H9 (cell line): ENCODE data around the gene FBN1. TPM values are rescaled to one million over a fixed set of nuclear protein-coding genes. Genes with fewer than 3 reads are reported as not detected.

Experiments used
- DNase-seq: peaks from one replicate; pipeline ENCODE4 v3.0.0-alpha.2; 2017
- H2AFZ ChIP-seq: one replicate; pipeline ENCODE4 v1.6.1; 2013; ENCODE audit warnings: mild to moderate bottlenecking, low read length, control low read depth, moderate library complexity
- H2AK5ac ChIP-seq: 2 replicates; pipeline ENCODE4 v1.6.1; 2013; ENCODE audit warnings: low read length, control low read depth, mixed read lengths; ENCODE audit not compliant: insufficient read length
- H2BK120ac ChIP-seq: one replicate; pipeline ENCODE4 v1.6.1; 2013; ENCODE audit warnings: low read depth, mild to moderate bottlenecking, low read length, control low read depth, inconsistent platforms; ENCODE audit not compliant: poor library complexity, severe bottlenecking
- H2BK12ac ChIP-seq: 2 replicates; pipeline ENCODE4 v1.6.1; 2013; ENCODE audit warnings: low read length, control low read depth, mixed read lengths, low read depth; ENCODE audit not compliant: insufficient read length
- H2BK15ac ChIP-seq: 2 replicates; pipeline ENCODE4 v1.6.1; 2013; ENCODE audit warnings: low read depth, low read length, control low read depth
- H2BK20ac ChIP-seq: one replicate; pipeline ENCODE4 v1.6.1; 2013; ENCODE audit warnings: low read depth, mild to moderate bottlenecking, low read length, control low read depth, inconsistent platforms; ENCODE audit not compliant: poor library complexity, severe bottlenecking
- H2BK5ac ChIP-seq: 2 replicates; pipeline ENCODE4 v1.6.1; 2013; ENCODE audit warnings: low read length, control low read depth, mixed read lengths; ENCODE audit not compliant: insufficient read length
- H3K14ac ChIP-seq: 2 replicates; pipeline ENCODE4 v1.6.1; 2013; ENCODE audit warnings: low read length, control low read depth; ENCODE audit not compliant: insufficient read depth
- H3K18ac ChIP-seq: 2 replicates; pipeline ENCODE4 v1.6.1; 2013; ENCODE audit warnings: low read depth, mild to moderate bottlenecking, mixed read lengths, low read length, control low read depth; ENCODE audit not compliant: insufficient read length
- H3K23ac ChIP-seq: 2 replicates; pipeline ENCODE4 v1.6.1; 2013; ENCODE audit warnings: low read length, control low read depth, mixed read lengths, low read depth; ENCODE audit not compliant: insufficient read length
- H3K23me2 ChIP-seq: 2 replicates; pipeline ENCODE4 v1.6.1; 2013; ENCODE audit warnings: low read depth, mild to moderate bottlenecking, mixed read lengths, low read length, control low read depth; ENCODE audit not compliant: insufficient read length, poor library complexity, severe bottlenecking
- H3K27ac ChIP-seq: 2 replicates; pipeline ENCODE4 v1.5.1; 2013; ENCODE audit warnings: low read length, control low read depth, mixed read lengths, low read depth; ENCODE audit not compliant: insufficient read length
- H3K27me3 ChIP-seq: 2 replicates; pipeline ENCODE4 v1.6.1; 2013; ENCODE audit warnings: low read length, control low read depth, inconsistent platforms; ENCODE audit not compliant: insufficient read depth
- H3K4ac ChIP-seq: 2 replicates; pipeline ENCODE4 v1.6.1; 2013; ENCODE audit warnings: low read depth, mild to moderate bottlenecking, control low read depth, inconsistent platforms, low read length, moderate library complexity
- H3K4me1 ChIP-seq: 2 replicates; pipeline ENCODE4 v1.6.1; 2013; ENCODE audit warnings: low read length, control low read depth, inconsistent platforms; ENCODE audit not compliant: insufficient read depth
- H3K4me2 ChIP-seq: 2 replicates; pipeline ENCODE4 v1.6.1; 2013; ENCODE audit warnings: low read length, control low read depth, mixed read lengths; ENCODE audit not compliant: insufficient read length, insufficient read depth
- H3K56ac ChIP-seq: 2 replicates; pipeline ENCODE4 v1.6.1; 2013; ENCODE audit warnings: low read depth, mild to moderate bottlenecking, mixed read lengths, low read length, control low read depth; ENCODE audit not compliant: insufficient read length
- H3K79me1 ChIP-seq: 2 replicates; pipeline ENCODE4 v1.6.1; 2013; ENCODE audit warnings: low read depth, mild to moderate bottlenecking, moderate library complexity, low read length, control low read depth, inconsistent platforms; ENCODE audit not compliant: insufficient read depth, poor library complexity, severe bottlenecking
- H3K79me2 ChIP-seq: 2 replicates; pipeline ENCODE4 v1.6.1; 2013; ENCODE audit warnings: low read length, control low read depth, inconsistent platforms; ENCODE audit not compliant: insufficient read depth
- H3K9ac ChIP-seq: 2 replicates; pipeline ENCODE4 v1.6.1; 2013; ENCODE audit warnings: low read length, control low read depth, mixed read lengths; ENCODE audit not compliant: insufficient read length; ENCODE audit errors: extremely low read depth
- H3K9me3 ChIP-seq: one replicate; pipeline ENCODE4 v1.6.1; 2013; ENCODE audit warnings: low read depth, low read length, inconsistent platforms; ENCODE audit not compliant: control insufficient read depth
- H3T11ph ChIP-seq: one replicate; pipeline ENCODE4 v1.6.1; 2013; ENCODE audit warnings: mild to moderate bottlenecking, low read length, control low read depth, inconsistent platforms
- H4K20me1 ChIP-seq: one replicate; pipeline ENCODE4 v1.6.1; 2013; ENCODE audit not compliant: control insufficient read depth, insufficient read length, insufficient read depth
- H4K5ac ChIP-seq: 2 replicates; pipeline ENCODE4 v1.6.1; 2013; ENCODE audit warnings: low read depth, mild to moderate bottlenecking, mixed read lengths, low read length, control low read depth; ENCODE audit not compliant: insufficient read length
- H4K8ac ChIP-seq: replicated peaks from 2 replicates; pipeline ENCODE4 v1.6.1; 2013; ENCODE audit warnings: low read length, control low read depth, mixed read lengths, low read depth; ENCODE audit not compliant: insufficient read length
- H4K91ac ChIP-seq: 2 replicates; pipeline ENCODE4 v1.6.1; 2013; ENCODE audit warnings: low read depth, mild to moderate bottlenecking, moderate library complexity, mixed read lengths, low read length, control low read depth; ENCODE audit not compliant: insufficient read length
- H3K27ac Mint-ChIP-seq, 3 experiments: 2 replicates in 2 of 3; 3 replicates in 1 of 3; pipeline ENCODE4 v1.8.0; 2020 to 2021; ENCODE audit warnings: mixed read lengths in 3 of 3, mild to moderate bottlenecking in 1 of 3, moderate library complexity in 1 of 3
- H3K27me3 Mint-ChIP-seq: 2 replicates; pipeline ENCODE4 v1.8.0; 2021; ENCODE audit warnings: low read depth, mild to moderate bottlenecking, moderate library complexity, mixed read lengths
- H3K36me3 Mint-ChIP-seq, 3 experiments: 2 replicates in 2 of 3; 3 replicates in 1 of 3; pipeline ENCODE4 v1.8.0; 2020 to 2021; ENCODE audit warnings: low read depth in 3 of 3, mixed read lengths in 3 of 3; ENCODE audit not compliant: insufficient read depth in 1 of 3
- H3K4me1 Mint-ChIP-seq, 2 experiments: 2 replicates each; pipeline ENCODE4 v1.8.0; 2020; ENCODE audit warnings: mixed read lengths in 2 of 2
- H3K4me3 Mint-ChIP-seq, 2 experiments: 2 replicates in 1 of 2; 3 replicates in 1 of 2; pipeline ENCODE4 v1.8.0; 2020 to 2021; ENCODE audit warnings: mild to moderate bottlenecking in 2 of 2, mixed read lengths in 2 of 2, moderate library complexity in 1 of 2
- H3K9me3 Mint-ChIP-seq, 2 experiments: 2 replicates in 1 of 2; 3 replicates in 1 of 2; pipeline ENCODE4 v1.8.0; 2020; ENCODE audit warnings: mild to moderate bottlenecking in 2 of 2, mixed read lengths in 2 of 2, moderate library complexity in 1 of 2
- WGBS: extraction: QIAGEN DNeasy Blood & Tissue Kit; methylation state at CpG from one replicate; pipeline ENCODE4 v1.1.7; 2013; ENCODE audit warnings: missing lambda C conversion rate, low lambda C conversion rate, mixed read lengths; ENCODE audit not compliant: insufficient read length; ENCODE audit errors: extremely low coverage; 5-methylcytosine and 5-hydroxymethylcytosine counted together
- total RNA-seq: library from RNA; stranded (reverse); gene quantifications from 2 replicates; pipeline ENCODE4 v1.2.1, GENCODE V29; 2021
- TF ChIP-seq, protein P1 (sequence below): fragments of 200-600 bp; sonication (generic); conservative IDR thresholded peaks from 3 replicates; pipeline ENCODE4 v1.8.0; 2021; ENCODE audit warnings: antibody characterized with exemption, mild to moderate bottlenecking

The FBN1 gene
- total RNA-seq, 1 experiment from 2014 or later, result 3.6 TPM

DNA sequence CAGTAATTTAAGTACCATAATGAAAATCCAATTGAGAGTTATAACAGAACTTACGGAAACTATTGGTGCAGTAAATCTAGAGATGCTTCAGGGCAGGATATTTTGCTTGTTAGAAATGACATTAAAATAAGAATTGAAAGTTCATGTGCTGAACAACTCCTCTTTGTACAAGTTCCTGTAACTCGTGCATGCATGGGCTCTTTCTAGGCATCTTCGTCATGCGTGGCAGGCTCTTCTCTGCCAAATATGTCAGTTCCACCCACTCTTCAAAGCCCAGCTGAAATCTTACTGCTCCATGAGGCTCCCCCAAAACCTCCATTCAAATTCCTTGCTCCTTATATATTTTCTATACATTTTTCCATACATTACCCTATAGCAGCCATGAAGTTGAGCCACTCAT is 48.7 kb downstream of the FBN1 start:
- Histone ChIP-seq H3K23ac (no peak overlapping the region), H3K27ac (no peak overlapping the region), H3K56ac (no peak overlapping the region), H3K4ac (no peak overlapping the region), H3K9me3 (no peaks in the 10 kb centered on the region), H4K5ac (no peak overlapping the region), H4K91ac (no peak overlapping the region), H2AFZ (no peak overlapping the region), H2BK15ac (no peak overlapping the region), H3K14ac (no peak overlapping the region), H4K8ac (no peak overlapping the region), H4K20me1 (no peaks in the 10 kb centered on the region), H3K27me3 (no peaks in the 10 kb centered on the region), H3K23me2 (no peaks in the 10 kb centered on the region), H3K4me1 (no peaks in the 10 kb centered on the region; the same call in 1 of the 2 replicates), H3K79me2 (no peaks in the 10 kb centered on the region), H3K4me2 (no peak overlapping the region), H3K9ac (no peak overlapping the region), H2BK120ac (no peak overlapping the region), H2BK20ac (no peak overlapping the region), H2AK5ac (no peak overlapping the region), H3K18ac (no peak overlapping the region), H2BK5ac (no peak overlapping the region), H3K79me1 (no peaks in the 10 kb centered on the region), H2BK12ac (no peak overlapping the region), H3T11ph (no peak overlapping the region)
- no peak overlapping the region for H3K27ac Mint-ChIP-seq
- WGBS, result no CpG with 5 or more reads among the region's 4 CpGs
- H3K36me3 Mint-ChIP-seq, result no peaks in the 10 kb centered on the region
- H3K27me3 Mint-ChIP-seq, result no peaks in the 10 kb centered on the region
- H3K4me1 Mint-ChIP-seq, result peaks cover 3 to 6% of the 10 kb centered on the region in 2 experiments
- no peak overlapping the region for H3K4me3 Mint-ChIP-seq
- no peaks in the 10 kb centered on the region for H3K9me3 Mint-ChIP-seq
- TF ChIP-seq, protein P1, sequence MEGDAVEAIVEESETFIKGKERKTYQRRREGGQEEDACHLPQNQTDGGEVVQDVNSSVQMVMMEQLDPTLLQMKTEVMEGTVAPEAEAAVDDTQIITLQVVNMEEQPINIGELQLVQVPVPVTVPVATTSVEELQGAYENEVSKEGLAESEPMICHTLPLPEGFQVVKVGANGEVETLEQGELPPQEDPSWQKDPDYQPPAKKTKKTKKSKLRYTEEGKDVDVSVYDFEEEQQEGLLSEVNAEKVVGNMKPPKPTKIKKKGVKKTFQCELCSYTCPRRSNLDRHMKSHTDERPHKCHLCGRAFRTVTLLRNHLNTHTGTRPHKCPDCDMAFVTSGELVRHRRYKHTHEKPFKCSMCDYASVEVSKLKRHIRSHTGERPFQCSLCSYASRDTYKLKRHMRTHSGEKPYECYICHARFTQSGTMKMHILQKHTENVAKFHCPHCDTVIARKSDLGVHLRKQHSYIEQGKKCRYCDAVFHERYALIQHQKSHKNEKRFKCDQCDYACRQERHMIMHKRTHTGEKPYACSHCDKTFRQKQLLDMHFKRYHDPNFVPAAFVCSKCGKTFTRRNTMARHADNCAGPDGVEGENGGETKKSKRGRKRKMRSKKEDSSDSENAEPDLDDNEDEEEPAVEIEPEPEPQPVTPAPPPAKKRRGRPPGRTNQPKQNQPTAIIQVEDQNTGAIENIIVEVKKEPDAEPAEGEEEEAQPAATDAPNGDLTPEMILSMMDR, result no peak
- DNase-seq, result no peak
